PC-3 (cell line): ENCODE results near the gene TMEM17.

Experiments
- EZH2 ChIP-seq: fragments of 300-600 bp; sonication (generic); IDR thresholded peaks from one replicate; pipeline ENCODE4 v1.6.1; 2017; ENCODE audit warnings: antibody characterized with exemption, mild to moderate bottlenecking, low read length; ENCODE audit not compliant: unreplicated experiment
- TF ChIP-seq, protein P1 (sequence below): fragments of 300-600 bp; sonication (generic); conservative IDR thresholded peaks from 2 replicates; pipeline ENCODE4 v1.5.1; 2017; ENCODE audit warnings: antibody characterized with exemption, low read depth, mild to moderate bottlenecking, low read length

DNA sequence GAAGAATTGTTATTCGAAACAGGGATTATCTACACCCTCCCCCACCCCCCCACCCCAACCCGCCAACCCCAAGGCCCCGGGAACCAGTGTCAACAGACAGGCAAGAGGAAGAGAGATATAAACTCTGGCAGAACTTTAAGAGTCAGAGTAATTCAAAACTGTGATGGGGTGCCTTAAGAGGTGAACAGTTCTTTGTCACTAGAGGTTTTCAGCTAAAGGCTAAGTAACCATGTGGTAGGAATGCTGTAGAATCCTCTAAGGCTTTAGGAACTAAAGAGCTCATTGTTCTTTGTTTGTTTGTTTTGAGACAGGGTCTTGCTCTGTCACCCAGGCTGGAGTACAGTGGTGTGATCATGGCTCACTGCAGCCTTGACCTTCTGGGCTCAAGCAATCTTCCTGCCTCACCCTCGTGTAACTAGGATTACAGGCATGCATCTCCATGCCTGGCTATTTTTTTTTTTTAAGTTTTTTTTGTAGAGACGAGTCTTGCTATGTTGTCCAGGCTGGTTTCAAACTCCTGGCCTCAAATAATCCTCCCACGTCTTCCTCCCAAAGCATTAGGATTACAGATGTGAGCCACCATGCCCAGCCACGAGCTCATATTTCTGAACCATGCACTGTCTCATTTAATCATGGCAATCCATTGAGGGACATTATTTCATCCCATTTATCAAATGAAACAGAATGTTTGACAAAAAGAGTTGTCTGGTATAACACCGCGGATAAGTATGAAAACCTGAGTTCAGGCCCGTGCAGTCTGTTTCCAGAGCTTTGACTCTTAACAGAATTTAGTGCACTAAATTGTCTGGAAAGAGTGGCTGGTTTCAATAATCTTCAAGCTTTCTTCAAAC is 20.8 kb upstream of the TMEM17 start:
- TF ChIP-seq, protein P1, sequence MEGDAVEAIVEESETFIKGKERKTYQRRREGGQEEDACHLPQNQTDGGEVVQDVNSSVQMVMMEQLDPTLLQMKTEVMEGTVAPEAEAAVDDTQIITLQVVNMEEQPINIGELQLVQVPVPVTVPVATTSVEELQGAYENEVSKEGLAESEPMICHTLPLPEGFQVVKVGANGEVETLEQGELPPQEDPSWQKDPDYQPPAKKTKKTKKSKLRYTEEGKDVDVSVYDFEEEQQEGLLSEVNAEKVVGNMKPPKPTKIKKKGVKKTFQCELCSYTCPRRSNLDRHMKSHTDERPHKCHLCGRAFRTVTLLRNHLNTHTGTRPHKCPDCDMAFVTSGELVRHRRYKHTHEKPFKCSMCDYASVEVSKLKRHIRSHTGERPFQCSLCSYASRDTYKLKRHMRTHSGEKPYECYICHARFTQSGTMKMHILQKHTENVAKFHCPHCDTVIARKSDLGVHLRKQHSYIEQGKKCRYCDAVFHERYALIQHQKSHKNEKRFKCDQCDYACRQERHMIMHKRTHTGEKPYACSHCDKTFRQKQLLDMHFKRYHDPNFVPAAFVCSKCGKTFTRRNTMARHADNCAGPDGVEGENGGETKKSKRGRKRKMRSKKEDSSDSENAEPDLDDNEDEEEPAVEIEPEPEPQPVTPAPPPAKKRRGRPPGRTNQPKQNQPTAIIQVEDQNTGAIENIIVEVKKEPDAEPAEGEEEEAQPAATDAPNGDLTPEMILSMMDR, result no peak
- TF ChIP-seq EZH2, result no peak
